Measurements from ENCODE around the gene ATIC.

Gene ATIC

GRCh38 chr2:215366440-215367032 lies 54.7 kb downstream of the ATIC start:
- no peak for DNase-seq (ENCODE audit: extremely low spot score)
- TF ChIP-seq CTCF (IDR thresholded peaks at IDR 0.05; ENCODE audit: control extremely low read depth, extremely low read depth, low read depth, missing control alignments): no peak
- POLR2A ChIA-PET: no interaction called here
- CTCF ChIA-PET: interaction anchor here (1.3 to 3.4 kb wide), 2 partner anchors 12 to 13 kb away, joined by 6 to 8 read pairs; no protein-coding TSS in a partner anchor

- ChIA-PET CTCF (interaction anchor here (0.9 kb wide), 1 partner anchor 11 kb away, joined by 3 read pairs; no protein-coding TSS in a partner anchor), POLR2A (no interaction called here)
- TF ChIP-seq CTCF (IDR thresholded peaks at IDR 0.05; ENCODE audit: control extremely low read depth, extremely low read depth, low read depth, missing control alignments): no peak
- DNase-seq (ENCODE audit: extremely low spot score): no peak
Measured at GRCh38 chr2:215367662-215368492, 56.0 kb downstream of the ATIC start.

DNA sequence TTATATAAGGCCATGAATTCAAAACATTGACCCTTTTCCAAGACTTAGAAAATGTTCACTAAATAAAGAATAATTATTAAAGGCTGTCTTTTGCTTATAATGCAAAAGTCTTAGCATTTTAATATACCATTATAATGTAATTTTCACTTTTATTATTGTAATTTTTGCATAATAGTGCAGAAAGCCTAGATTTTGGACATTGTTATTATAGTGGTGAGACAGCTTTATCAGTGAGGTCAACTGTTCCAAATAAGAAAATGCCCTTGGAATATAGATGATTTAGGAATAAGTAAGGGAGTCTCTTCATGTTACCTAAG lies 56.6 kb downstream of the ATIC start:
- ChIA-PET CTCF (interaction anchor here (0.9 kb wide), 2 partner anchors 11 to 61 kb away, joined by 3 read pairs; no protein-coding TSS in a partner anchor), POLR2A (no interaction called here)
- no peak for TF ChIP-seq CTCF (IDR thresholded peaks at IDR 0.05; ENCODE audit: control extremely low read depth, extremely low read depth, low read depth, missing control alignments)
- no peak for DNase-seq (ENCODE audit: extremely low spot score)

- DNase-seq (ENCODE audit: extremely low spot score): no peak
- POLR2A ChIA-PET: no interaction called here
- CTCF ChIA-PET: interaction anchor here (0.9 kb wide), 1 partner anchor 62 kb away, joined by 3 read pairs; no protein-coding TSS in a partner anchor
- no peak for TF ChIP-seq CTCF (IDR thresholded peaks at IDR 0.05; ENCODE audit: control extremely low read depth, extremely low read depth, low read depth, missing control alignments)
Measured at GRCh38 chr2:215369181-215369760, 57.4 kb downstream of the ATIC start.

- POLR2A ChIA-PET: no interaction called here
- CTCF ChIA-PET: no interaction called here
- TF ChIP-seq CTCF (IDR thresholded peaks at IDR 0.05; ENCODE audit: control extremely low read depth, extremely low read depth, low read depth, missing control alignments): no peak
Measured at GRCh38 chr2:215370112-215370965, 58.5 kb downstream of the ATIC start.

More at GRCh38 chr2:215370112-215370965, 58.5 kb downstream of the ATIC start:
- no peak for DNase-seq (ENCODE audit: extremely low spot score)
